ENCODE data around the gene STARD7.

DNA sequence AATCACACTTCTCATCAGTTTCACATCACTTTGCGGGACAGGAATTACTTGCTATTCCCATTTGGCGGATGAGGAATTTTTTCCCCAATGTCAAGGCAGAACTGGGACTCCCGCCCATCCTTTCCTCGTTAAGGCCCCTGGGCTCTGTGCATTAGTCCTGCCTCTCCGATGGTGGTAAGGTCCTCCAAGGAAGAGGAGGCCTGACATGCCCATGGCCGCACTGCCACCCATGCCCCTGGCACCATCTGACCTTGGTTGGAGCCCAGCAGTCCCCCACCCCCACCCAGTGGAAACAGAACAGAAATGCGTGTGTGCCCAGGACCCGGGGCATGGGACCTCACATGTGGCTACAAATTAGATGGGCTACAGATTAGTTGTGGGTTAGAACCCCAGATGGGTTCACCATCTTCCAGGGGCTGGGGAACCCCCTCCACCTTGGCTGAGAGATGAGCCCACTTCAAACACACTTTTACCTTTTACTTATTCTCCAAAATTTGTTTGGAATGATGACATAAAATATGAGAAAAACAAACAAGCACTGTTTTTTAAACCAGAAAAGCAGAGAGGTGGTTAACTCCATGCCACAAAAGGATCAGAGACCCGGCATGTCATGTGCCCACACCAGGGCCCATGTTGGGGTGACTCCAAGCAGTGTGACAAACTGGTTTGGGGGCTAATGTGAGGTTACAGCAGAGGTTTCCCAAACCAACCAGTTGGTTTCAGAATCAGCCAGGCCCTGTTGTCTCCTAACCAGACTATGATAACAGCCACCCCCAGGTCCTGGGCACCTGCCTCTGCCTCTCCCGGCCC is 52.4 kb downstream of the STARD7 start:
- TF ChIP-seq, protein P1, sequence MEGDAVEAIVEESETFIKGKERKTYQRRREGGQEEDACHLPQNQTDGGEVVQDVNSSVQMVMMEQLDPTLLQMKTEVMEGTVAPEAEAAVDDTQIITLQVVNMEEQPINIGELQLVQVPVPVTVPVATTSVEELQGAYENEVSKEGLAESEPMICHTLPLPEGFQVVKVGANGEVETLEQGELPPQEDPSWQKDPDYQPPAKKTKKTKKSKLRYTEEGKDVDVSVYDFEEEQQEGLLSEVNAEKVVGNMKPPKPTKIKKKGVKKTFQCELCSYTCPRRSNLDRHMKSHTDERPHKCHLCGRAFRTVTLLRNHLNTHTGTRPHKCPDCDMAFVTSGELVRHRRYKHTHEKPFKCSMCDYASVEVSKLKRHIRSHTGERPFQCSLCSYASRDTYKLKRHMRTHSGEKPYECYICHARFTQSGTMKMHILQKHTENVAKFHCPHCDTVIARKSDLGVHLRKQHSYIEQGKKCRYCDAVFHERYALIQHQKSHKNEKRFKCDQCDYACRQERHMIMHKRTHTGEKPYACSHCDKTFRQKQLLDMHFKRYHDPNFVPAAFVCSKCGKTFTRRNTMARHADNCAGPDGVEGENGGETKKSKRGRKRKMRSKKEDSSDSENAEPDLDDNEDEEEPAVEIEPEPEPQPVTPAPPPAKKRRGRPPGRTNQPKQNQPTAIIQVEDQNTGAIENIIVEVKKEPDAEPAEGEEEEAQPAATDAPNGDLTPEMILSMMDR (IDR thresholded peaks at IDR 0.05) = no peak
- TF ChIP-seq EP300 (IDR thresholded peaks at IDR 0.05) (no peak), POLR2A (IDR thresholded peaks at IDR 0.05) (no peak), POLR2AphosphoS5 (IDR thresholded peaks at IDR 0.05) (no peak)

Measured in sigmoid colon (tissue), 4 donors.